ENCODE measurements around the gene SCRN1. TPM values are rescaled to one million over a fixed set of nuclear protein-coding genes. Genes with fewer than 3 reads are reported as not detected.

SCRN1 gene
- total RNA-seq, 1 donor from 2014 or later: 35.5 TPM

DNA sequence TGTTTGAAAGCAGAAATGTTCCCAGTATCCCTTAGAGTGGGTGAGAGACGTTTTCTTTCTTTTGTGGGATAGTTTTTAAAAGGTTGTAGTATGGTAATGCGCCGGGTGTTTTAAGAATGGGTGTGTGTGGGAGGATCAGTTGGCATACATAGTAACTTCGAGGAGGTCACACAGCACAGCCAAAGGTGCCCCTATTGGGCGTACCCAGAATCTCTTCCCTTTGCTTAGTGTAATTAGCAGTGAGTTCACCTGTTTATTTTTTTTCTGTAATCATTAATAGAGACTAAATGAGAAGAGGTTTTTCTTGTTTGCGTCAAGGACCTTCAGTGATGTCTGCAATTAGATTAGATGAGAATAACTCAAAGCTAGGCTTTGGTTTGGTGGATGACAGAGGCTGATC is 40.1 kb upstream of the SCRN1 start:
- TF ChIP-seq CTCF (IDR thresholded peaks at IDR 0.05; ENCODE audit: insufficient read depth, low read length, severe bottlenecking): peak; percentile 5
- DNase-seq (ENCODE audit: low read depth) (peak; percentile 34), FAIRE-seq (no peak)
- H3K27me3 ChIP-seq (ENCODE audit: control insufficient read depth, insufficient read depth, low read length): no peaks in the 10 kb centered on the region
- H3K4me3 ChIP-seq (ENCODE audit: low read depth, low read length): peak overlapping the region; percentile 76
- H3K36me3 ChIP-seq (ENCODE audit: control insufficient read depth, insufficient read depth, low read length): no peaks in the 10 kb centered on the region

GRCh38 chr7:30028749-30029635 is 39.4 kb upstream of the SCRN1 start:
- DNase-seq (ENCODE audit: low read depth) (peak; percentile 26), FAIRE-seq (no peak)
- Histone ChIP-seq H3K4me3 (ENCODE audit: low read depth, low read length) (peak overlapping the region; percentile 76), H3K27me3 (ENCODE audit: control insufficient read depth, insufficient read depth, low read length) (no peaks in the 10 kb centered on the region), H3K36me3 (ENCODE audit: control insufficient read depth, insufficient read depth, low read length) (no peaks in the 10 kb centered on the region)
- no peak for TF ChIP-seq CTCF (IDR thresholded peaks at IDR 0.05; ENCODE audit: insufficient read depth, low read length, severe bottlenecking)

DNA sequence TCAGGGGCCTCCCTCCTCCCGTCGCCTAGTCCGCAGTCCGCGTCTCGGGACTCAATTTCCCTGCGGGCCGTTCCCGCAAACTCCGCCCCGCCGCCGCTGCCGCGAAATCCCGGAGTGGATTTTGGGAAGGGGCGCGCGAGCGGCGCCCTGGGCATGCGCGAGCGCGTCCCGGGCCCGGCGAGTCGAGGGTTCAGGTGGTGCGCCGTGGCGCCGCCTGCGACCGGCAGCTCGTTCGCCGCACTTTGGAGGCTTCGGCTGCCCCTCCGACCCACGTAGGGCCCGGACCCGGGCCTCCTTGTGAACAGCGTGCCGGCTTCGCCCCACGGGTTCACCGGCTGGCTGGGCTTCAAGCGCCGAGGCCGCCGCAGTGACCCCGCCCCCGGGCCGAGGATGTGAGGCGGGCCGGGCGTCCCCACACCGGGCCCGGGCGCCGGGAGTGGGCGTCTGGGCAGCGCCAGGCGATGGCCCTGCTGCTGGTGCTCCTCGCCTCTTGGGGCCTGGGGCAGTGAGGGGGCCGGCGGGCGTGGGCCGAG is 38.7 kb upstream of the SCRN1 start, which contains the start of gene PLEKHA8:
Gene PLEKHA8 (plus strand): TSS at position 197 of the 533 bp plus-strand sequence. CDS start 351 bp downstream, outside the sequence.
- Histone ChIP-seq H3K27me3 (ENCODE audit: control insufficient read depth, insufficient read depth, low read length) (no peaks in the 10 kb centered on the region), H3K36me3 (ENCODE audit: control insufficient read depth, insufficient read depth, low read length) (no peaks in the 10 kb centered on the region), H3K4me3 (ENCODE audit: low read depth, low read length) (peak within 1 kb of the TSS; percentile 76)
- no peak for TF ChIP-seq CTCF (IDR thresholded peaks at IDR 0.05; ENCODE audit: insufficient read depth, low read length, severe bottlenecking)
- DNase-seq (ENCODE audit: low read depth): peak; percentile 58
- FAIRE-seq: no peak

DNA sequence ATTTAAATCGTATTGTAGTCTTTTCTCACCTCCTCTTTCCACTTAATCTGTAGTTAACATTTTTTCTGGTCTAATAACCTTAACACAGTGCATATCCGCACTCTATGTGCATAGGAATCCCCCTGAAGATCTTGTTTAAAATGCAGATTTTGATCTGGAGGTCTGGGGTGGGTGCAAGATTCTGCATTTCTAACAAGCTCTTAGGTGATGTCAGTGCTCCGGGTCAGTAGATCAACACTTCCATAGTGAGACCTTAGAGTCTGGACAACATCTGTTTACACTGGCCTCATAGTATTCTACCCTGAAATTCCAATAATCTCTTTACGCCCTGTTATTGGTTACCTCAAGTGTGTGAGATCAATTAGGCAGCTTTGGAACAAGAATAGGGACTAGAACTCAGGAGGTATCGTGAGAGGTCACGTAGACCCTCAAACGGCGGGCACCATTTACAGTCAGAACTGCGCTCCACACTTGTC is 38.2 kb upstream of the SCRN1 start:
- Histone ChIP-seq H3K36me3 (ENCODE audit: control insufficient read depth, insufficient read depth, low read length) (no peaks in the 10 kb centered on the region), H3K27me3 (ENCODE audit: control insufficient read depth, insufficient read depth, low read length) (no peaks in the 10 kb centered on the region), H3K4me3 (ENCODE audit: low read depth, low read length) (peak overlapping the region; percentile 76)
- DNase-seq (ENCODE audit: low read depth) (no peak), FAIRE-seq (no peak)
- TF ChIP-seq CTCF (IDR thresholded peaks at IDR 0.05; ENCODE audit: insufficient read depth, low read length, severe bottlenecking): no peak

GRCh38 chr7:30027065-30027456 is 37.5 kb upstream of the SCRN1 start:
- DNase-seq (ENCODE audit: low read depth): peak; percentile 95
- no peaks in the 10 kb centered on the region for H3K27me3 ChIP-seq (ENCODE audit: control insufficient read depth, insufficient read depth, low read length)
- FAIRE-seq: no peak

More at GRCh38 chr7:30027065-30027456, 37.5 kb upstream of the SCRN1 start:
- no peak for TF ChIP-seq CTCF (IDR thresholded peaks at IDR 0.05; ENCODE audit: insufficient read depth, low read length, severe bottlenecking)
- Histone ChIP-seq H3K36me3 (ENCODE audit: control insufficient read depth, insufficient read depth, low read length) (no peaks in the 10 kb centered on the region), H3K4me3 (ENCODE audit: low read depth, low read length) (peak overlapping the region; percentile 76)
